ENCODE results near the gene TMTC4.

TMTC4 gene

DNA sequence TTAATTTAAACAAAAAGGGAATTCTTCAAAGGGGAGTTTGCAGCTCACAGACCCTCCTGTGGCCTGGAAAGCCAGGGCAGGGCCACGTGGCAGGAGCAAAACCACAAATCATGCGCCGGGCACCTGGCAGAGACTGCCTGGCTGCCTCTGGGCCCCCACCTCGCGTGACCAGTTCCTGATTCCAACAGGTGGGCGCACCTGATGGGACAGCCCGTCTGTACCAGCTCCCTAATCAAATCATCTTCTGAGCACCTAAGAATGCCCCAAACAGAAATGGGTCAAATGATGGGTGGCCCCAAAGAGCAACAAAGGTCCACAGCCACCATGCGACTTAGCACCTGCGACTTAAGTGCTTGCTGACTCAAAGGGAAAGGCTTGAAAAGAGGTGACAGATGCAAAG is 9.2 kb downstream of the TMTC4 start:
- FAIRE-seq, result no peak

DNA sequence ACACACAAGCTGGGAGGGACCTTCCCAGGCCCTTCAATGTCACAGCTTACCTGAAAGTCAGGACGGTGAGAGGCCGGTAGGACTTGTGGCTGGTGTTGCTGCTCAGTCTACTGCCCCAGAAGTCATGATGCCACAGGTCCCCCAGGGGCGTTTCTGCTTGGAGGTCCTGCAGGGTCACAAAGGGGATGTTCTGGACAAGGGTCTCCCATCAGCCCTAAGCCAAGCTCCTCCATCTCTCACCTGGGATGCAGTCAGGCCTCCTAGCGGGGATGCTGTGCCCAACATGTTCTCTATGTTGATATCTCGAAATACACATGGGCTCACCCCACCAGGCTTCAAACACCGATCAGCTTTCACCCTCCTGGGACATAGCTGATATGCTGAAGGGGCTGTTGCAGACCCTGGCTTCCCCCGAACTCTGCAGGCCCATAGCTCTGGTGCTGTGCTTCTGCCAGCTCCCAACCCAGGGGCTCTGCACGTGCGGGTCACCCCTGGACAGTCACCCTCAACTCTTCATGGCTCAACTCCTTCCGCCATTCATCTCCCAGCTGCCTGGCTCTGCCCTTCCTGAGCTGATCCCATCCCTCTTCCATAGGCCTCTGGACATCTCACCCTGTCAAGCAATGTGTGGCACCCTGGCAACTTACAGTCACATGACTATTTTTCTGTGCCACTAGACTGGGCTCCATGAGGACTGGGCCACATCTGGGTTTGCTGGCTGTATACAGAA is 10.3 kb downstream of the TMTC4 start:
- no peak for FAIRE-seq

DNA sequence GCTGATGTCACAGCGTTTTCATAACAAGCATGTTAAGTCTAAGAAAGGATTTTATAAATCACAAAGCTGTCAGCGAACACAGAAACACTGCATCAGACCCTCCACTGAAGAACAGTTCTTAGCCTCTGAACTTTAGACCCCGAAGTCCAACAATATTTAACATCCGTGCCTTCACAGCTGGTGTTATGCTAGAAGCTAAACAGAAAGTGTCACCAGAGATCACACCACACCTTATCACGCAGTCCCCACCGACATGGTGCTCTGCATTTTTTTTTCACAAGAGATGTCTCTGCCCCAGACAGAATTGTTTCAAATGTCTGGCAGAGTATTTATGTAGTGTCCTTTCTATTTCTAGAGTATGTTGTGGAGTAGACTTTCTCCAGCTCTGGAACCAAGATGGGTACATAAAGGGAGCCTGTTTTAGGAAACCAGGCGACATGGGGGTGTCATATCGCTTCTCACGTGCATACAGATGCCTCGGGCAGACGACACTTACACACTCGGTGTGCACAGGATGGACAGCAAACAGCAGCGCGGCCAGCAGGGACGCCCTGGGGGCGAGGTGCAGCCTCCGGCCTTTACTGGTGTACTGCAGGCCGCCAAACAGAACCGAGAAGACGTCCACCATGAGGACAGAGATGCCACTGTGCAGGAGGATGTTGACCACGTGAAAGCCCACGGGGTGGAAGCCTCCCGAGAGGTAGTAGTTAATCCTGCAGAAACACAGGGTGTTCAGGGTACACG is 12.0 kb downstream of the TMTC4 start:
- FAIRE-seq, result no peak

DNA sequence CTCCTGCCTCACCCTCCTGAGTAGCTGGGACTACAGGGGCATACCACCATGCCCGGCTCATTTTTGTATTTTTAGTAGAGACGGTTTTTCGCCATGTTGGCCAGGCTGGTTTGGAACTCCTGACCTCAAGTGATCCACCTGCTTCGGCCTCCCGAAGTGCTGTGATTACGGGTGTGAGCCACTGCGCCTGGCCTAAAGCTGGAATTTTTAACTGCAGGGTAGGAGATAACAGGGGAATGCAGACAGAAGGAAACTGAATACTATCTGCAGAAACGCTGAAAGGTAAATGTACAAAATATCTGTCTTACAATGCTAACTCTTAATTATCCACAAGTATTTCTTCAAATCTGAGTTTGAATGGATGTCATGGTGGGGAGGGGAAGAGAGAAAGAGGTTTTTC is 13.8 kb downstream of the TMTC4 start:
- no peak for FAIRE-seq

DNA sequence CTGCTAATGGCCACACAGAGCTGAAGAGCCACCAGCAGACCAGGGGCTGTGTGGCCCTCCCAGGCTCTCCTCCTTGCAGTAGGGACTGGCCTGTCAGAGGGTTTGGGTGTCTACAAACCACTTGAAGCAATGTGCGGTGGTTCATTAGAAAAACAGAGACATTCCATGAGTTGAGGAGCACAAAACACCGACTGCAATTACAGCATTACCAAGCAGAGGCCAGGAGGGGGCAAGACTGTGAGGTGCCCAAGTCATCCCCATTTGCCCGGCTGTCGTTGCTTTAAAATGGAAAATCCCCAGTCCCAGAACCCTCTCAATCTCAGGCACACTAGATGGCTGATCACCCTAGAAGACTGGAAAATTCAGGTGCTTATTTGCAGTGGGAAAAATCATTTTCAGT is 15.0 kb downstream of the TMTC4 start:
- no peak for FAIRE-seq

DNA sequence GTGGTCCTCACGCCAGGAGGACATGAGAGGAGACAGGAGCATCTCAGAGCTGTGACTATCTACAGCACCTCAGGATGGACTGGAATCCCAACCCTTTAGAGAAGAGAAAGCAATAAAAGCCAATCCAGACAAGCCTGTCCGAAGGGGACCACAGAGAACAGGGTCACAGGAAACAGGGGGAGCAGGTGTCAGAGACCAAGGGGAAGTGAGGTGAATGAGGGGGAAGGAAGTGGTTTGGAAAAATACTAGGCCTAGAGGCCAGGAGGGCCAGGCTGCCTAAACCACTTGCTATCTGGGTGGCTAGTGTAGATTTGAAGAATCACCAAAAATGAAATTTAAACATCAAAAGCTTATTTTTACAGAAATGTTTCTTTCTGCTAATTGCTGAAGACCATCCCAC is 16.2 kb downstream of the TMTC4 start:
- no peak for FAIRE-seq

DNA sequence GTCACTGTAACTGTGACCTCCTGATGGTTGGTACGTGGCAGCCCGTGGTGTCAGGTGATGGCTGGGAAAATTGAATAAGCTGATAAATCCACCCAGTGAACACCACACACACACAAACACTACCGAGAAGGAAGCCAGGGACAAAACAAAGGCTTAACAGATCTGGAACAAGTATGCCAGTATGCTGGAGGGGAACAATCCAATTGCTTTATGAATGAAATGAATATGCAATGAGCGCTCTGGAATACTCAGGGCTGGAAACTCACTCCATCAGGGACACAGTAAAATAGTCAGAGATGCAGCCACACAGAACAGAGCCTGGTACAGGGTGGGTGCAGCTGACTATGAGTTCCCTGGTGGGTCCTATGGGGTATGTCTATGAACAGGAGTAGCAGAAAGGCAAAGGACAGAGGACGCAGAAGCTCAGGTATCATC is 16.7 kb downstream of the TMTC4 start:
- FAIRE-seq, result no peak

DNA sequence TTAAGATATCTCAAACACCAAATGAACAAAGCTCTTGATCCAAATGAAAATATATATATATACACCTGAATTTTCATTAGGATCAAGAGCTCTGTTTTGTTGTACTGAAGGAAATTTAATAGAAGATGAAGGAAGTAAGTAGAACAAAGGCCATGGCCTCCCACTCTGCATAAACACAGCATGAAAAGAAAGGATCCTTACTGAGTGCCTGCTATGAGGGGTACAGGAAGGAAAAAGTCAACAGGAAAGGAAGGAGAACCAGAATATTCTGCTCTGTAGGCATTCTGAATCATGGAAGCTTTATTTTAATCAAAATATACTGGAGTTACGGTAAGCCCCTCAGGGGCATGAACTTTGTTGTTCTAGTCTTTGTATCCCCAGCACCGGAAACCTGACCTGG is 22.1 kb downstream of the TMTC4 start:
- no peak for FAIRE-seq

DNA sequence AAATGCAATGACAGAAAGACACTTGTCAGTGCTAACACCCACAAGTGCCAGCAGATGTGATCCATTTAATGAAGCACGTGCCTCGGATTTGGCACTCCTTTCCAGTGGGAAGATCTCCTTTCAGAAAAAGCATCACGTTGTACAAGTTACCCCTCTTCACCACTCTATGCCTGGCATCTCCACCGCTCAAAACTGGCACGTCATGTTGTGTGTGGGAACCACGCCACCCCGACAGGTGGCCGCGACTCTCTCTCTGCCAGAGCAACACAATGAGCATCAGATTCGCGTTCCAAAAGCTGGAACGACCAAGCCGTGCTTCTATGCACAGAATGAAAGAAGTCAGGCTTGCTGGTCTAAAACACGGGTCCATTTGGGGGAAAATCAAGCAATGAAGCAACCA is 24.3 kb downstream of the TMTC4 start:
- no peak for FAIRE-seq

DNA sequence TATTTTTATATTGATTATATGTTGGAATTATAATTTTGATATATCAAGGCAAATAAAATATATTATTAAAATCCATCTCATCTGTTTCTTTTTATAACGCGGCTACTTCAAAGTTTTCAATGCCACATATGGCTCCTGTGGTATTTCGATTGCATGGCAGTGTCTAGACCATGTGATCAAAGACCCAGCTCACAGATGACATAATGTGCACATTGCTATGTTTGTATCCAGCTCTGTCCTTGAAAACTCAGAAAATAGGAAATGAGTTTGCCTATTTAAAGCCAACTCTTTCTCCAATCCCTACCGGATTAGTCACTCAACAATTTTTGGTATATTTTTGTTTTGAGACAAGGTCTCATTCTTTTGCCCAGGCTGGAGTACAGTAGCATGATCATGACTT is 26.2 kb downstream of the TMTC4 start:
- no peak for FAIRE-seq

DNA sequence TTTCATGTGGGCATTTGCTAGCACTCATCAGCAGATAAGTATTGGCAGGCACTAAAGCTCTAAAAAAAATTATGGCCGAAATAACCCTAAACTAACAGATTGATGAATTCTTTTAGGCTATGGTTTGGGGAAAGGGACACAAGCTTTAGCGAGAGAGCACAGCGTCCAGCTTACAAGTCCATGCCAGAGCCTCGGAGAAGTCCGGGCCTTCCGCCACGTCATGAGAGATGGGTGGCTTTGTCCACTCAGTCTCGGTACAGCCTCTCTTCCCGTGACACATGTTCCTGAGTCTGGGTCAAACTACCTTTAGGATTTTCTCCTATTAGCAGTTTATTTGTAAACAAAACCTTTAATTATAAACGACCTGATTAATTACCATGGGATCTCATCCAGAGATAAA is 27.7 kb downstream of the TMTC4 start:
- FAIRE-seq, result no peak

DNA sequence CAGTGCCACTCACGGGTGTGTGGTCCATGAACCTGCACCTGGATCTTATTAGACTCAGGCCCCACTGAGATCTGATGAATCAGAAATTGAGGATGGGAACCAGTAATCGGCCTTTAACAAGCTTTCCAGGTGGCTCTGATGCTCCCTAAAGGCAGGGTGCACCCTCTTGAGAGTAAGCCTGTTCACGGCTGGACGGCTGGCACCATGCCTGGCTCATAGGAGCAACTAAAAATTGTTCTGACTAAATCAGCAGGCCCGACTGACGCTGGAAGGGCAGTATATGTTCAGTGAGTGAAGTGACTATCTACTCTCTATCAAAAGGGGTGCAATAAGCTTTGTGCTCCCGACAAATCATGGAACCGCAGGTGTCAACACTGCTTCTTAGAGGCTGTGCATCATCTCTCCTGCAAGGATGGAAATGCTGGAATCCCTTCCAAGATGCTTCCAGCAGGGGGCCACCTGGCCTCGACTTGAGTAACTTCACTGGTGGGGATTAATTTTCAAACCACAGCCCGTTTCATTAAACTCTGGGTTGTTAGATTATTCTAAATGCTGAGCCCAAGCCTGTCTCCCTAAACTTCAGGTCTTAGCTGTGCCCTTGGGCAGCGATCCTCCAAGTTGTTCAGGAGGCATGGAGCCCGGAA is 28.4 kb downstream of the TMTC4 start:
- FAIRE-seq, result no peak

DNA sequence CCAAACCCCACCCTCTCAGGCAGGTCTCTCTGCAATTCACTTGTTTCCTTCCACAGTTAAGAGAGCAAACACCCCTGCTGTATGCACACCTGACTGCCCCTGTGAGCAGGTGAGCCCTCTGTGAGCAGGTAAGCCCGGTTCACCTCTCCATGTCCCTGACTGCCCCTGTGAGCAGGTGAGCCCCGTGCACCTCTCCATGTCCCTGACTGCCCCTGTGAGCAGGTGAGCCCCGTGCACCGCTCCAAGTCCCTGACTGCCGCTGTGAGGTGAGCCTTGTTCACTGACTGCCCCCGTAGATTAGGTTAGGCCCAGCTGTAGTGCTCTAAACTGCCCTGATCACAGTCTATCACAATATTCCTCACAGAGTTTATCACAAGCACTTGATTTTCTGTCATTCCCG is 29.2 kb downstream of the TMTC4 start:
- no peak for FAIRE-seq

DNA sequence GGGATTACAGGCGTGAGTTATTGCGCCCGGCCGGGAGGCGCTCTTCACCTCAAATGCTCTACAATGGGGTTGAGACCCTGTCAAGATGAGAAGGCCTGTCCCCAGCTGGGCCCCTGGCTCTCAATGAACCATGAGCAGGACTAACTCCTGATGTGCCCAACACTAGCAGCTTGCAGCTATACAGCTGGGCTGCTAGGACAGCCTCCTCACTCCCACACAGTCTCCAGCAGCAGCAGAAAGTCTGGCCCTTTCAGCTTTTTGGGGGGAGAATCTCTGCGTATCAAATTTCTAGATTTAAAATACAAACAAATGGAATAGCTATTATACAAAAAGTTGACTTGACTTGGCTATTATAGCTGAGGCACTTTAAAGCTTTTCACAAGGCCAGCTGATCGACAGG is 30.2 kb downstream of the TMTC4 start:
- no peak for FAIRE-seq

DNA sequence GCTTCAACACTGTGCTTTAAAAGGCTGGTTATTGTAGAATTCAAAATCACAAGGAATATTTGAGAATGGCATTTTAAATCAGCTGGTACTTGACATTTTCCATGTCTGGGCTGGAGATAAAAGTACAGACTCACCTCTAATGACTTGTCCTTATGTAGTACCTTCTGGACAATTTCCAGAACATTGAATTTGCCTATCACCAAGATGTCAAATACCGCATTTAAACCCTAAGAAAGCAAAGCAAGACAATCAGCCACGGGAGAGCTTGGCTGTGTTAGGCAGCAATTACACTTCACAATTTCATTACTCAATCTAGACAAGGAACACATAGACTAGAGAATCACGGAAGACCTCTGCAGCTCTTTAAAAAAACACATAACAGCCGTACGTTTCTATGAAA is 36.8 kb downstream of the TMTC4 start:
- FAIRE-seq, result no peak

DNA sequence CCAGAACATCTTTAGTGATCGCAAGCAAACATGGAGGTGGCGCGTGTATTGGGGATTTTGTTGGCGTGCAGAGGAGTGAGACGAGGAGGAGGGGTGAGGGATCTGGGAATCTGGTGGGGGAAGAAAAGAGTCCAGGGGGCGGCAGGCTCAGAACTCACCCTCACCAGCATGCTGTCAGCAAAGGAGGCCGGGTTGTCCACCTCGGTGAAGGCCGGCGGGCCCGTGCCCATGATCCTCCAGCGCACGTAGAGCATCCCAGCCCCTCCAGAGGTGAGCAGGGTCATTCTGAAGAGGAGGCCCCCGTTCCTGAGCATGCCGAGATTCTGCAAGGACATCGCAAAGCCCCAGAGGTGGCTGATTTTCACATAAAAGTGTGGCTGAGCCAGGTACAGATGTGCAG is 37.2 kb downstream of the TMTC4 start:
- FAIRE-seq, result no peak

DNA sequence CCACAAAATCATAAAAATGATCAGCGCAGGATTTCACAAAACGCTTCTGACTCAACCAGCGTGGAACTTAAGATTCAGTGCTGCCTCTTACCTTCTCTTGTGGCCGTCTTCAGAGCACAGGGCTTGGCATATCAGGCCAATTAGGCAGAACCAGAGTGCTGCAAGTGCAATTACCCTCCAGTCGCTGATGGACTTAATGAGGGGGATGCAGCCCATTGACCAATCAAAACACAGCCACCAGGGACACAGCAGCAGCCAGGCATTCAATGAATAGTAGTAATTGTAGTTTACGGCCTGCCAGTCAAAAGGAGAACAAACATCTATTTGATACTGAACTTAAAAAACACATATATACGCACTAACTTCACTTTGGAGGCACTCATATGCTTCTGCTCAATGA is 38.2 kb downstream of the TMTC4 start:
- no peak for FAIRE-seq

DNA sequence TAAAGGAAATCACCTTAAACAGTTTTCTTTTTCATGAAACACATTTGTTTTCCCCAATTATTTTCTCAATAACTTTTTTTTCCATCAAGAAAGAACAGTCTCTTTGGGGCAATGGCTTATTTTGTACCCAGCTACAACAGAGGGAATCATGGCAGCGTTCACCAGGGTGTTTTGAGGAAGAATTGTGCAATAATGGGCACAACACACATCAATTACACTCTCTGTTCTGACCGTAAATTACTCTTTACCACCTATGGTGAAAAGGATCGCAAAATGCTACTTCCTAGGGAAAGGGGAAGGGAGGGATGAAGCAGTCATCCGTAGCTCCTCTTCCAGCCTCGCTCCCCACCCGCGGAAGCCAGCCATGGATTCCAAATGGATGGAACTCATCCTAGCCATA is 38.6 kb downstream of the TMTC4 start:
- no peak for FAIRE-seq

DNA sequence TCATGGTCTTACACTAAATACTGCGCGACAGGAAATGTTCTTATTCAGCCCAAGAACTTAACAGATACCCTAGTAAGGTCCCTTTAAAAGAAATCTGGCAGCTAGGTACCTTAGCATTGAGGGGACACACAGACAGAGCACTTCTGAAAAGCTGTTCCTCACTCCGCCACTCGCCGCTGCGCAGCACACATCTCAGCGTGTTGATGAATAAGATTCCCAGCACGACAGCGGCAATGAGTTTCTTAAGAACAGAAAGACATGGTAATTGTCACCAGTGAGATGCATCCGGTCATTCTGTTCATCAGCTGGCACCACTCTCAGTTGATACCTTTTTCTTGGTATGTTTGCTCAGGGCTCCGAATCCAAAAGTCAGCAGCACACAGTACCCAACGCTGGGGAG is 39.9 kb downstream of the TMTC4 start:
- no peak for FAIRE-seq

DNA sequence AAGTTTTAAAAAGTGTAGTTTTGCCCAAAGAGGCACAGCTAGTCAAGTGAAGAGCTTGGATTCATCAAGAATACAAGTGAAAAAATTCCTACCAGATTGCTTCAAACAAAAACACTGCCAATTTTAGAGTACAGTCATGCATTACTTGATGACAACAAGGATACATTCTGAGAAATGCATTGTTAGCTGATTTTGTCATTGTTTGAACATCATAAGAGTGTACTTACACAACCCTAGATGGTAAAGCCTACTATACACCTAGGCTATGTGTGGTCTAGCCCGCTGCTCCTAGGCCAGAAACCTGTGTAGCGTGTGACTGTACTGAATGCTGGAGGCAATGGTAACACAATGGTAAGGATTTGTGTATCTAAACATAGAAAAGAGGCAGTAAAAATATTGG is 41.1 kb downstream of the TMTC4 start:
- no peak for FAIRE-seq

DNA sequence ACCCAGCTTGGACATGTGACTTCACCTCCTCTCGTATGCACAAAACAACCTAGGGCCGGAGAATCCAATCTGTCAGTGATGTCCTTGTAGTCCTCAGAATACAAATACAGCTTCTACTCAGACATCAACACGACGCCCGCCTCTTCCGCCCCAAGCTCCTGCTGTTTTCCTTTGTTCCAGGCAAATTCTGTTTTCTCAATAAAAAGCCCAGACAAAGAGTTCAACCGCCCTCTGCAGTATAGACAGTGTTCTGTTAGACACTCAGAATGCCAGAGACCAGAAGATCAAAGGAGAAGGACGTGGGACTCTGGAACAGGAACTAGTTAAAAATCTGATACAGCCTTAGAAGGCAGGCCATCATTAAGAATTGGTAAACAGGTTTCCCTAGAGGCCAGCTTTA is 44.0 kb downstream of the TMTC4 start:
- no peak for FAIRE-seq

DNA sequence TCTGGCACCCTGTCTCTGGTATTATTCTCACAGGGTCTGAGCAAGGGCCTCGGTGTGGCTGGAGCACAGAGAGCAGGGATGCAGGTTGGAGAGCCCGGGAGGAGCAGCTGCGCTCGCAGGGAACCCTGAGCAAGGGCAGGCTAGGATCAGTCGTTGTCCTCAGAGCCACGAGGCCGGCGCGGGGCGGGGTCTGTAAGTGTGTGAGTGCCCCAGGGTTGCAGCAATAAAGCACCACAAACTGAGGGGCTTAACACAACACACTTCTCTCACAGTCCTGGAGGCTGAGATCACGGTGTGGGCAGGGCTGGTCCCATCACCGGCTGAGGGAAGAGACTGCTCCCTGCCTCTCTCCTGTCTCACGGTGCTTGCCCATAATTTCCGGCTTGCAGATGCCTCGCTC is 47.5 kb downstream of the TMTC4 start:
- FAIRE-seq, result no peak

DNA sequence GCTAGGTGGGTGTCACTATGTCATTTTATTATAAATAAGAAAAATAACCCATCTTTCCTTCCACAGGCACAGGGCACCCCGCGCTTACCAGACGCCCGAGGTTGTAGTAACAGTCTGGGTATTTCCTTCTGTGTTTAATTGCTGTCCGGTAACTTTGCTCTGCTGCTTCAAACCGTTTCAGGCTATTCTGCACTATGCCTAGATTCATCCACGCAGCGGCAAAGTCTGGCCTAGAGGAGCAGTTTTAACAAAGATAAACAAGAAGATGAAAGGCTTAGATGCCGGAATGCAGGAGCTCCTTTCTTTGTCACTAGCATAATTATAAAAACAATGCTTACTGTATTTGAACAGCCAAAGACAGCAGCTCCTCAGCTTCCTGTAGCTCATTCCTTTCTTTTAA is 49.1 kb downstream of the TMTC4 start:
- no peak for FAIRE-seq

DNA sequence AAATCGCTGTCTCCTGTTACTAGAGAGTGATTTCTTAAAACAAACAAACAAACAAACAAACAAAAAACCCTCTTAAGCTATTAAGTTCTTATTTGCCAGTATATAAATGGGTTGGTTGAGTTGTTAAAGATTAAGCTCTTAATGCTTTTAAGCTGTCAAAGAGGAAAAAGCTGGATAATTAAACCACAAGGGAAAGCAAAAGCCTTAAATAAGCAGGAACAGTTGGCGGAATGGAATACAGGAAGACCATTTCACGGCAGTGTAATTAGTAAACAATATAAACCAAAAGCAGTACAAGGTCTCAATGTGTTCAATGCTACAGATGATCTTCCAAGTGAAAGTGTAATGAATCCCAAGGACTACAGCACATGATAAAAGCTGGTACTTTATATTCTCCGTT is 53.8 kb downstream of the TMTC4 start:
- no peak for FAIRE-seq

Data from endometrium (tissue), 2 donors.